HG02678 (cell line): ENCODE measurements around the gene UBE2G1.

Experiments used
- ATAC-seq: cut with Tn5 transposase; IDR thresholded peaks from one replicate; pipeline ENCODE4 v1.9.1; 2021; ENCODE audit warnings: mild to moderate bottlenecking, moderate library complexity; ENCODE audit not compliant: unreplicated experiment

Gene UBE2G1

GRCh38 chr17:4366327-4367063 lies at the start of gene UBE2G1:
Gene UBE2G1 (minus strand): TSS chr17:4366675. CDS start chr17:4366316, 359 bp downstream.
- peak; percentile 80 for ATAC-seq

- no peak for ATAC-seq
Observed at GRCh38 chr17:4412933-4413831, 46.7 kb upstream of the UBE2G1 start.

- no peak for ATAC-seq
Observed at GRCh38 chr17:4411201-4411600, 44.7 kb upstream of the UBE2G1 start.

DNA sequence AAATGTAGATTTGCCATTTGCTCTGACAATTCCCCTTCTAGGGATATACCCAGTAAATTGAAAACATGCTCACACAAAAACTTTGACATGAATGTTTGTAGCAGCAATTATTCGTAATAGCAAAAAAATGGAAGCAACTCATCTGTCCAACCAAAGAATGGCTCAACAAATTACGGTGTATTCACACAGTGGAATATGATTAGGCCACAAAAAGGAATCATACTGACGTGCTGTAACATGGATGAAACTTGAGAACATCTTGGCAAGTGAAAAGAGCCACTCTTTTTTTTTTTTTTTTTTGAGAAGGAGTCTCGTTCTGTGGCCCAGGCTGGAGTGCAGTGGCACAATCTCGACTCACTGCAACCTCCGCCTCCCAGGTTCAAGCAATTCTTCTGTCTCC lies 43.2 kb upstream of the UBE2G1 start:
- ATAC-seq: no peak

DNA sequence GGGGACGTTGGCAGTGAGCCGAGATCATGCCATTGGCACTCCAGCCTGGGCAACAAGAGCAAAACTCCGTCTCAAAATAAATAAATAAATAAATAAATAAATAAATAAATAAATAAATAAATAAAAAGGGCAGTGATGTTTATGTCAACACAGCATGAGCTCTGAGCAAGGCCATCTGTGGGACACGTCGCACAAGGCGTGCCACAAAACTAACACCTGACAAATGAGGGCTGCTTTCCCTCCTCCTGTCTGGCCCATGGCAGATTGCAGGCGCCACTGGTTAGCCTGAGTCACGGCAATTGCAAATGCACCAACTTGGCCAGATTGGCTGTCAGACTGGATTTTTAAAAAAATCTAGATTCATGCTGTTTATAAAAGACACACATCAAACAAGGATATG lies 41.4 kb upstream of the UBE2G1 start:
- ATAC-seq: no peak

- ATAC-seq: no peak
Observed at GRCh38 chr17:4407216-4407615, 40.7 kb upstream of the UBE2G1 start.

- ATAC-seq: no peak
Observed at GRCh38 chr17:4406386-4406785, 39.9 kb upstream of the UBE2G1 start.

DNA sequence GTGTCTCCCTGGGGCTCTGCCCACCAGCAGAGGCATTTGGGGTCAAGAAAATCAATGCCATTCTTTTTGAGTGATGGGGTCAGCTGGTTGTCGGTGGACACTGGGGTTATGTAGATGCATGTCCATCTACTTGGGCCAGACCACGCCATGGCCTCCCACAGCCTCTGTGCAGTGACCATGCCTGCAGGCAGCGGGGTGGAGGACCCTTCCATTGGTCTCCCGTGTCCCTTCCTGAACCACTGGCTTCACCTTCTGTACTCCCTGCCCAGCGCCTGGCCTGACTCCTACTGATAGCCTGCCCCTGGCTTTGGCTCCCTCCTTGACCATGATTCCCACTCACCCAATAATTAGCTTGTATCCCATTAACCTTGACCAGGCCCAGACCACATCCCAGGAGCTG lies 39.2 kb upstream of the UBE2G1 start:
- no peak for ATAC-seq

- no peak for ATAC-seq
Observed at GRCh38 chr17:4405038-4405669, 38.7 kb upstream of the UBE2G1 start.

DNA sequence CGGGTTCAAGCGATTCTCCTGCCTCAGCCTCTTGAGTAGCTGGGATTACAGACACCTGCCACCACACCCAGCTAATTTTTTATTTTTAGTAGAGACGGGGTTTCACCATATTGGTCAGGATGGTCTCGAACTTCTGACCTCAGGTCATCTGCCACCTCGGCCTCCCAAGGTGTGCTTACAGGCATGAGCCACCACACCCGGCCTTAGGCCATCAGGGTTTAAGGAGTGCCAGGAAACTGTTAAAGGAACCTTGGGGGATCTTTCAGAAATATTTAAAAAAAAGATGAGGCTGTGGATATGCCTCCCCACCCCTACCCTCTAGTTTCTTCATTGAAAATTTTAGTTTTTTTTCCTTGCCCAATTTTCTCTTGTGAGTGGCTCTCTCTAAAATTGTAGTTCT lies 31.4 kb upstream of the UBE2G1 start:
- no peak for ATAC-seq

DNA sequence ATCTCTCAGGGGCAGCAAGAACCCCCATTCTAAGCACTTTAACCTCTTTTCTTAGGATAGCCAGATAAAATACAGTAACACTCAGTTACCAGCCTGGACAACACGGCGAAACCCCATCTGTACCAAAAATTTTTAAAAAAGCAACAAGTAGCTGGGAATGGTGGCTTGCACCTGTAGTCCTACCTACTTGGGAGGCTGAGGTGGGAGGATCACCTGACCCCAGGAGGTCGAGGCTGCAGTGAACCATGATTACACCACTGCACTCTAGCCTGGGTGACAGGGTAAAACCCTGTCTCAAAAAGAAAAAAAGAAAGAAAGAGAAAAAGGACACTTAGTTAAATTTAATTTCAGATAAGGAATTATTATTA lies 28.6 kb upstream of the UBE2G1 start:
- ATAC-seq: no peak

GRCh38 chr17:4394208-4395110 lies 28.0 kb upstream of the UBE2G1 start:
- ATAC-seq: no peak

DNA sequence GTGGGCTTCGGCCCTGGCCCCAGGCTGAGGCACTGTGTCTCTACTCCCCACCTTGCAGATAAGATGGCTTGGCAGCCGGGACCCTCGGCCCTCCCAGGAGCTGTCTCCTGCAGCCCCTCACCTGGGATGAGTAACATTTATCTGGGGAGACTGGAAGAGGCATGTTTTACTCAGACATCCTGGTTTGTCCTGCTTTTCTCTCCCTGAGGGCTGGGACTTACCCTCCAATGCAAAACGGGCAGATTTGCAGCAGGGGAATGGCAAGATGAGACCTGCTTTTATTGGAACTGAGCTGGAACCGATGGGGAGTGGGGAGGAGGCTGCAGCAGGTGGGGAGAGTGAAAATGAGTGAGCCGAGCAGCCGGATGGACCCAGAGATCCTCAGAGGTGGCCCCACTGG lies 27.3 kb upstream of the UBE2G1 start:
- no peak for ATAC-seq

DNA sequence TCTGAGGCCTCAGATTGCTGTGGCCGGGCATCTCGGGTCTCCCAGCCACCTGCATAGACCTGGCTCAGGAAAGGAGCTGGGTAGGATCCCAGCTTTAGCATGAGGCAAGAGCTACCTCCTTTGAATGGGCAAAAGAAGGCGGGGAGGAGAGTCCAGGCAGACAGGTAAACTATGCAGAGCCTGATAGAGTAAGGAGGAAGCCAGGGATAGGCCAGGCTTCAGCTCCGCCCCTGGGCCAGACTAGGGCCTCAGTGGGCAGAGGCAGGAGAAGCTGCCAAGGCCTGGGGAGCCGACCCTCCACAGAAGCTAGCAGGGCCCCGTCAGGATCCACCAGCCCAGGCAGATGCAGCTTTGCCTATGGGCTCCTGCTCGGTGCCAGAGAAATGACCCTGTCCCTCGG lies 22.6 kb upstream of the UBE2G1 start:
- no peak for ATAC-seq

DNA sequence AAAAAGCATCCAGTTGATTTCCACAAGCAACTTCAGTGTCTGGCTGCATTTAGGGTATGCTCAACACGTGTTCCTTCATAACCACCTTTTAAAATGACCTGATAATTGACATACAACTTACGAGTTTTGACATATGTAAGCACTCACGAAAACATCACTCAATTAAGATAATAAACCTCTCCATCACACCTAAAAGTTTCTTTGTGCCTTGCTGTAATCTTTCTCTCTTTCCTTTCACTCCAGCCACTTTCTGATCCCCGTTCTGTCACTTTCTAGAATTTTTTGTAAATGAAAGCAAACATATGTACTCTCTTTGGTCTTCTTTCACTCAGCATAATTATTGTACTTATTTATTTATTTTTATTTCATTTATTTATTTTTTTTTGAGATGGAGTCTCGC lies 20.7 kb upstream of the UBE2G1 start:
- no peak for ATAC-seq

- no peak for ATAC-seq
Observed at GRCh38 chr17:4386406-4386805, 19.9 kb upstream of the UBE2G1 start.

DNA sequence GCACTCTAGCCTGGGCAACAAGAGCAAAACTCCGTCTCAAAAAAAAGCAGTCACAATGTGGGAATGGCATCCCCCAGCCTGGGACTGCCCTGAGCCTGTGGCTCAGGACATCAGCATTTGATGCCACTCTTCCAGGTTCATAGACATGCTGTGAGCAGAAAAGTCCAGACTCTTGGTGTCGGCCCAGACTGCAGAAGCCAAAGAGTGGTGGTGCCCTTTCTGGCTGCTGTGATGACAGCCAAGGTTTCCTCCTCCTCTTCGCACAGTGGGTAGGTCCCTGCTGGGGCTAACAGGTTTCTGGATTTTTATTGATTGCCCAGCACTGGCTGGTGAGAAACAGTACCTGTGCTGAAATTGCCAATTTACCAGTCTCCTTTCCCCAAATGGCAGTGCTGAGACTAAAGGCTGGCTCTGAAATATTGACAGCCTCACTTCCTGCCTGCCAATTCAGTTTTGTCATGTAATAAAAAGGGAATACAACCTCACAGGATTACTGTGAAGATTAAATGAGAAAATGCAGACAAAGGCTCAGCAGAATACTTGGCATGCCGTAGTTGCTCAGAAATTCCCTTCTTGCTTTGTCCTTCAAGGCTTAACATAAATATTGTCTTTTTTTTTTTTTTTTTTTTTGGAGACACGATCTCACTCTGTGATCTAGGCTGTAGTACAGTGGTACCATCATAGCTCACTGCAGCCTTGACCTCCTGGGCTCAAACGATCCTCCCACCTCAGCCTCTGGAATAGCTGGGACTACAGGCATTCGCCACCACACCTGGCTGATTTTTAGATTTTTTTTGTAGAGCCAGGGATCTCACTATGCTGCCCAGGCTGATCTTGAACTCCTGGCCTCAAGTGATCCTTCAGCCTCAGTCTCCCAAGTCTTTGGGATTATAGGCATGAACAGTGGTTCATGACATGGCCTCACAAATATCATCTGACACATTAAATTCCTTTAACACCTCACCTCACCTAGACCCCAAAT lies 15.5 kb upstream of the UBE2G1 start:
- ATAC-seq: no peak

DNA sequence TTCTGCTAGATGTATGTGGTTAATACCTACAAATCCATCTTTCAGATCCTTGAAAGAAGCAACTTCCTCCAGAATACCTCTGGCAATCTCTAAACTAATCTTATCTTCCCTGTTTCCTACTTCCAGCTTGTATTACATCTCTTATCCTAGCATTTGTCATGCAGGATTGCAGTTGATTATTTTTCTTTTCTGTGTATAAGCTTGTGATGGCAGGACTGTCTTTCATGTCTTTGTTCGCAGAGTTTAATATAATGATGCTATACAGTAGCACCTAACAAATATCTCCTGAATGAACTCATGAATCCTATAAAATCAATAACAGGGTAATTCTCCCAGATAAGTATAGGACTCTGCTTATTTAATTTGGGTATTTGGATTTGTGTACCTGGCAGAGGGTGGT lies 12.2 kb upstream of the UBE2G1 start:
- ATAC-seq: no peak

- ATAC-seq: peak; percentile 37
Observed at GRCh38 chr17:4377247-4377646, 10.8 kb upstream of the UBE2G1 start.
